ENCODE results near the gene UBL4B.

- no peak for TF ChIP-seq CTCF (IDR thresholded peaks at IDR 0.05)
- TF ChIP-seq POLR2A (IDR thresholded peaks at IDR 0.05) = no peak
Observed at GRCh38 chr1:110114173-110114572, 1.9 kb downstream of the UBL4B start.

All from prostate gland (tissue), 2 donors.